ENCODE results near the gene ARMH4. TPM values are rescaled to one million over a fixed set of nuclear protein-coding genes. Genes with fewer than 3 reads are reported as not detected.

The ARMH4 gene
- total and polyA plus RNA-seq, 2 donors (not counting 1 experiment from before 2014, with no cell fraction given) = not detected

- POLR2A ChIA-PET = no interaction called here
- Histone ChIP-seq H3K27me3 (replicated peaks in 1 of 4; ENCODE audit: control extremely low read depth in 1 of 4, control insufficient read depth in 3 of 4, insufficient read depth in 4 of 4, low read length in 3 of 4) (no peaks in the 10 kb centered on the region), H3K36me3 (replicated peaks in 1 of 2; ENCODE audit: control extremely low read depth in 1 of 2, control insufficient read depth in 1 of 2, extremely low read depth in 1 of 2, insufficient read depth in 2 of 2, low read length in 1 of 2) (no peaks in the 10 kb centered on the region), H3K9ac (ENCODE audit: low read length) (no peak overlapping the region), H3K4me2 (replicated peaks; ENCODE audit: low read depth, low read length, poor library complexity, severe bottlenecking) (no peak overlapping the region), H3K4me3 (ENCODE audit: control extremely low read depth in 1 of 5, extremely low read depth in 1 of 5, insufficient read depth in 1 of 5, low read depth in 2 of 5, low read length in 4 of 5) (no peak overlapping the region), H4K20me1 (ENCODE audit: control insufficient read depth, insufficient read depth, low read length, poor library complexity, severe bottlenecking) (no peaks in the 10 kb centered on the region), H3K4me1 (ENCODE audit: control insufficient read depth in 2 of 2, insufficient read depth in 2 of 2, low read length in 2 of 2) (no peaks in the 10 kb centered on the region), H3K79me2 (ENCODE audit: control insufficient read depth, insufficient read depth, low read length) (no peaks in the 10 kb centered on the region), H3K9me3 (ENCODE audit: control extremely low read depth in 1 of 3, control insufficient read depth in 2 of 3, insufficient read depth in 1 of 3, low read length in 2 of 3) (no peaks in the 10 kb centered on the region), H2AFZ (ENCODE audit: insufficient read depth, low read depth, low read length, poor library complexity, severe bottlenecking) (no peak overlapping the region), H3K27ac (ENCODE audit: low read length in 2 of 2) (no peak overlapping the region)
- 86% methylated on average over 1 of the region's 2 CpGs for WGBS (ENCODE audit: insufficient coverage)
- CTCF ChIA-PET = no interaction called here
- Mint-ChIP-seq H3K9me3 (ENCODE audit: insufficient read depth) (no peaks in the 10 kb centered on the region), H3K27ac (no peak overlapping the region), H3K4me1 (no peaks in the 10 kb centered on the region), H3K27me3 (peaks cover 12% of the 10 kb centered on the region), H3K4me3 (no peak overlapping the region)
- no peak for ATAC-seq (ENCODE audit: low read depth)
- intact Hi-C loops (cut with micrococcal nuclease) = no loop called here
- no peak for DNase-seq
- TF ChIP-seq, protein P1, sequence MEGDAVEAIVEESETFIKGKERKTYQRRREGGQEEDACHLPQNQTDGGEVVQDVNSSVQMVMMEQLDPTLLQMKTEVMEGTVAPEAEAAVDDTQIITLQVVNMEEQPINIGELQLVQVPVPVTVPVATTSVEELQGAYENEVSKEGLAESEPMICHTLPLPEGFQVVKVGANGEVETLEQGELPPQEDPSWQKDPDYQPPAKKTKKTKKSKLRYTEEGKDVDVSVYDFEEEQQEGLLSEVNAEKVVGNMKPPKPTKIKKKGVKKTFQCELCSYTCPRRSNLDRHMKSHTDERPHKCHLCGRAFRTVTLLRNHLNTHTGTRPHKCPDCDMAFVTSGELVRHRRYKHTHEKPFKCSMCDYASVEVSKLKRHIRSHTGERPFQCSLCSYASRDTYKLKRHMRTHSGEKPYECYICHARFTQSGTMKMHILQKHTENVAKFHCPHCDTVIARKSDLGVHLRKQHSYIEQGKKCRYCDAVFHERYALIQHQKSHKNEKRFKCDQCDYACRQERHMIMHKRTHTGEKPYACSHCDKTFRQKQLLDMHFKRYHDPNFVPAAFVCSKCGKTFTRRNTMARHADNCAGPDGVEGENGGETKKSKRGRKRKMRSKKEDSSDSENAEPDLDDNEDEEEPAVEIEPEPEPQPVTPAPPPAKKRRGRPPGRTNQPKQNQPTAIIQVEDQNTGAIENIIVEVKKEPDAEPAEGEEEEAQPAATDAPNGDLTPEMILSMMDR (IDR thresholded peaks at IDR 0.05) = no peak
- no peak for TF ChIP-seq EZH2 (IDR thresholded peaks at IDR 0.05; ENCODE audit: borderline replicate concordance, insufficient read depth, low read depth, low read length, poor library complexity, severe bottlenecking)
These were observed 55.3 kb downstream of the ARMH4 start for GRCh38 chr14:58096731-58097130.

- no peaks in the 10 kb centered on the region for H4K20me1 ChIP-seq (ENCODE audit: control insufficient read depth, insufficient read depth, low read length, poor library complexity, severe bottlenecking)
- H3K36me3 ChIP-seq (replicated peaks in 1 of 2; ENCODE audit: control extremely low read depth in 1 of 2, control insufficient read depth in 1 of 2, extremely low read depth in 1 of 2, insufficient read depth in 2 of 2, low read length in 1 of 2) = no peaks in the 10 kb centered on the region
- Mint-ChIP-seq H3K27ac (no peak overlapping the region), H3K9me3 (ENCODE audit: insufficient read depth) (no peaks in the 10 kb centered on the region), H3K27me3 (peaks cover 24% of the 10 kb centered on the region), H3K4me1 (no peaks in the 10 kb centered on the region), H3K4me3 (no peak overlapping the region)
- H3K4me2 ChIP-seq (replicated peaks; ENCODE audit: low read depth, low read length, poor library complexity, severe bottlenecking) = no peak overlapping the region
- ATAC-seq (ENCODE audit: low read depth) = no peak
- WGBS (ENCODE audit: insufficient coverage) = 97% methylated on average over 3 of the region's 5 CpGs
- POLR2A ChIA-PET = no interaction called here
- TF ChIP-seq EZH2 (IDR thresholded peaks at IDR 0.05; ENCODE audit: borderline replicate concordance, insufficient read depth, low read depth, low read length, poor library complexity, severe bottlenecking) = no peak
- TF ChIP-seq, protein P1 (IDR thresholded peaks at IDR 0.05) = no peak
- no peak overlapping the region for H3K9ac ChIP-seq (ENCODE audit: low read length)
- DNase-seq = no peak
- H3K9me3 ChIP-seq (ENCODE audit: control extremely low read depth in 1 of 3, control insufficient read depth in 2 of 3, insufficient read depth in 1 of 3, low read length in 2 of 3) = no peaks in the 10 kb centered on the region
- CTCF ChIA-PET = interaction anchor here (0.6 to 1.2 kb wide), 2 partner anchors 19 to 1513 kb away, joined by 3 read pairs; no protein-coding TSS in a partner anchor
- intact Hi-C loops (cut with micrococcal nuclease) = no loop called here
- H3K4me1 ChIP-seq (ENCODE audit: control insufficient read depth in 2 of 2, insufficient read depth in 2 of 2, low read length in 2 of 2) = no peaks in the 10 kb centered on the region
- no peaks in the 10 kb centered on the region for H3K79me2 ChIP-seq (ENCODE audit: control insufficient read depth, insufficient read depth, low read length)
- no peak overlapping the region for H3K27ac ChIP-seq (ENCODE audit: low read length in 2 of 2)
- peaks cover 0 to 5% (median 0%) of the 10 kb centered on the region in 4 experiments for H3K27me3 ChIP-seq (replicated peaks in 1 of 4; ENCODE audit: control extremely low read depth in 1 of 4, control insufficient read depth in 3 of 4, insufficient read depth in 4 of 4, low read length in 3 of 4)
- no peak overlapping the region for H3K4me3 ChIP-seq (ENCODE audit: control extremely low read depth in 1 of 5, extremely low read depth in 1 of 5, insufficient read depth in 1 of 5, low read depth in 2 of 5, low read length in 4 of 5)
- H2AFZ ChIP-seq (ENCODE audit: insufficient read depth, low read depth, low read length, poor library complexity, severe bottlenecking) = no peak overlapping the region
These were observed 60.0 kb downstream of the ARMH4 start for GRCh38 chr14:58091883-58092630.

All from B cell (primary cell).